H1 (cell line): ENCODE results near the gene WWP2. TPM values are rescaled to one million over a fixed set of nuclear protein-coding genes. Genes with fewer than 3 reads are reported as not detected.

ENCODE experiments used
- CTCF ChIA-PET: fragments of 300-600 bp; sonication (Branson Sonifier 250); formaldehyde crosslinking; loops from one replicate; lab custom pipeline; 2021; ENCODE audit not compliant: partially characterized antibody; lab: Charles Lee
- POLR2A ChIA-PET: fragments of 300-600 bp; sonication (Branson Sonifier 250); formaldehyde crosslinking; loops from one replicate; lab custom pipeline; 2021; ENCODE audit warnings: inconsistent platforms; ENCODE audit not compliant: partially characterized antibody; lab: Charles Lee
- DNase-seq, 2 experiments: peaks; one replicate each; pipeline versions ENCODE4 v3.0.0 to v3.0.0-alpha.2; 2010 to 2022; ENCODE audit warnings: low spot score in 2 of 2, low read depth in 1 of 2, mixed read lengths in 1 of 2
- FAIRE-seq: peaks from 2 replicates; lab custom pipeline; 2011; peaks lifted over from hg19 to GRCh38; lab: Jason Lieb, UNC
- H2AFZ ChIP-seq: 2 replicates; pipeline ENCODE4 v1.8.1; 2012; ENCODE audit warnings: low read length, inconsistent platforms
- H2AK5ac ChIP-seq: 2 replicates; pipeline ENCODE4 v1.6.1; 2013; ENCODE audit warnings: low read depth, low read length
- H2BK120ac ChIP-seq: replicated peaks from 2 replicates; pipeline ENCODE3; 2013; ENCODE audit warnings: low read depth, low read length, inconsistent platforms
- H2BK12ac ChIP-seq: 2 replicates; pipeline ENCODE4 v1.6.1; 2013; ENCODE audit warnings: low read depth, low read length
- H2BK15ac ChIP-seq: 2 replicates; pipeline ENCODE4 v1.6.1; 2013; ENCODE audit warnings: low read length
- H2BK20ac ChIP-seq: 2 replicates; pipeline ENCODE4 v1.6.1; 2013; ENCODE audit warnings: low read length
- H2BK5ac ChIP-seq: 2 replicates; pipeline ENCODE4 v1.6.1; 2013; ENCODE audit warnings: low read depth, low read length
- H3K14ac ChIP-seq: 2 replicates; pipeline ENCODE4 v1.6.1; 2013; ENCODE audit warnings: inconsistent platforms; ENCODE audit not compliant: insufficient read length
- H3K18ac ChIP-seq: 2 replicates; pipeline ENCODE4 v1.6.1; 2013; ENCODE audit warnings: low read length; ENCODE audit errors: extremely low read depth
- H3K23ac ChIP-seq: 2 replicates; pipeline ENCODE4 v1.6.1; 2013; ENCODE audit warnings: inconsistent platforms; ENCODE audit not compliant: insufficient read length
- H3K23me2 ChIP-seq: 2 replicates; pipeline ENCODE4 v1.6.1; 2013; ENCODE audit warnings: low read depth, low read length
- H3K27ac ChIP-seq: 2 replicates; pipeline ENCODE4 v1.6.1; 2011; ENCODE audit warnings: low read depth, low read length, inconsistent platforms
- H3K27me3 ChIP-seq, 4 experiments: replicated peaks in 1 of 4; 1 replicate in 1 of 4; 2 replicates in 3 of 4; pipeline versions ENCODE4 v1.6.1 to v1.8.1; 2011 to 2013; ENCODE audit warnings: low read length in 3 of 4, mild to moderate bottlenecking in 3 of 4, inconsistent platforms in 2 of 4, mixed read lengths in 2 of 4, moderate library complexity in 1 of 4; ENCODE audit not compliant: control insufficient read depth in 3 of 4, insufficient read depth in 3 of 4; ENCODE audit errors: extremely low read depth in 1 of 4
- H3K36me3 ChIP-seq, 4 experiments: 2 replicates each; pipeline versions ENCODE4 v1.6.1 to v1.8.1; 2011 to 2013; ENCODE audit warnings: mild to moderate bottlenecking in 4 of 4, low read length in 3 of 4, moderate library complexity in 2 of 4, control low read depth in 1 of 4, inconsistent platforms in 1 of 4; ENCODE audit not compliant: insufficient read depth in 4 of 4, control insufficient read depth in 2 of 4
- H3K4ac ChIP-seq: replicated peaks from 2 replicates; pipeline ENCODE3; 2013; ENCODE audit warnings: low read length, low read depth, mixed read lengths, inconsistent platforms; ENCODE audit not compliant: insufficient read length
- H3K4me1 ChIP-seq, 4 experiments: replicated peaks in 1 of 4; 1 replicate in 1 of 4; 2 replicates in 3 of 4; pipeline versions ENCODE4 v1.6.1 to v1.8.1; 2011 to 2013; ENCODE audit warnings: low read length in 3 of 4, inconsistent platforms in 2 of 4, mixed read lengths in 1 of 4; ENCODE audit not compliant: insufficient read depth in 4 of 4, control insufficient read depth in 3 of 4
- H3K4me2 ChIP-seq, 2 experiments: 2 replicates each; pipeline versions ENCODE4 v1.6.1 to v1.8.1; 2011 to 2013; ENCODE audit warnings: low read depth in 2 of 2, low read length in 2 of 2, control low read depth in 1 of 2, inconsistent platforms in 1 of 2, mild to moderate bottlenecking in 1 of 2; ENCODE audit not compliant: insufficient read depth in 1 of 2
- H3K4me3 ChIP-seq, 4 experiments: fragments of 200-600, 300-600 bp in 1 of 4; sonication (generic), shearing (Covaris generic), sonication (Bioruptor Twin) in 1 of 4; 2 replicates each; pipeline versions ENCODE4 v1.5.1 to v1.8.1; 2011 to 2016; ENCODE audit warnings: low read length in 4 of 4, low read depth in 3 of 4, control low read depth in 2 of 4, inconsistent platforms in 2 of 4, mild to moderate bottlenecking in 2 of 4, mixed read lengths in 1 of 4, moderate library complexity in 1 of 4; ENCODE audit not compliant: insufficient read depth in 2 of 4; ENCODE audit errors: extremely low read depth in 1 of 4
- H3K56ac ChIP-seq: replicated peaks from 2 replicates; pipeline ENCODE3; 2013; ENCODE audit warnings: low read depth, mild to moderate bottlenecking, mixed read lengths, low read length, inconsistent platforms; ENCODE audit not compliant: insufficient read length
- H3K79me1 ChIP-seq: 2 replicates; pipeline ENCODE4 v1.6.1; 2013; ENCODE audit warnings: low read depth, low read length, control low read depth
- H3K79me2 ChIP-seq, 2 experiments: 2 replicates each; pipeline versions ENCODE4 v1.6.1 to v1.8.1; 2012 to 2013; ENCODE audit warnings: low read length in 2 of 2, mild to moderate bottlenecking in 2 of 2, inconsistent platforms in 1 of 2; ENCODE audit not compliant: insufficient read depth in 2 of 2, control insufficient read depth in 1 of 2
- H3K9ac ChIP-seq, 4 experiments: replicated peaks in 1 of 4; 1 replicate in 1 of 4; 2 replicates in 3 of 4; pipeline versions ENCODE4 v1.6.1 to v1.8.1; 2011 to 2013; ENCODE audit warnings: low read depth in 3 of 4, low read length in 3 of 4, control low read depth in 2 of 4, mild to moderate bottlenecking in 2 of 4, moderate library complexity in 2 of 4, inconsistent platforms in 1 of 4; ENCODE audit errors: extremely low read depth in 1 of 4
- H3K9me3 ChIP-seq, 2 experiments: 2 replicates each; pipeline versions ENCODE4 v1.6.1 to v1.8.1; 2012 to 2013; ENCODE audit warnings: mild to moderate bottlenecking in 2 of 2, moderate library complexity in 2 of 2, control low read depth in 1 of 2, inconsistent platforms in 1 of 2, low read depth in 1 of 2, low read length in 1 of 2, mixed read lengths in 1 of 2; ENCODE audit not compliant: insufficient read depth in 2 of 2
- H4K20me1 ChIP-seq, 2 experiments: replicated peaks in 1 of 2; 2 replicates each; pipeline versions ENCODE3 to v1.8.1; 2011 to 2013; ENCODE audit warnings: inconsistent platforms in 2 of 2, low read length in 2 of 2, mild to moderate bottlenecking in 1 of 2; ENCODE audit not compliant: insufficient read depth in 2 of 2, control insufficient read depth in 1 of 2
- H4K5ac ChIP-seq: 2 replicates; pipeline ENCODE4 v1.6.1; 2013; ENCODE audit warnings: low read length, low read depth, mixed read lengths, inconsistent platforms; ENCODE audit not compliant: insufficient read length
- H4K8ac ChIP-seq: 2 replicates; pipeline ENCODE4 v1.8.0; 2013; ENCODE audit warnings: mild to moderate bottlenecking, moderate library complexity, low read length, inconsistent platforms; ENCODE audit not compliant: insufficient read depth; ENCODE audit errors: extremely low read depth
- H4K91ac ChIP-seq: replicated peaks from 2 replicates; pipeline ENCODE3; 2013; ENCODE audit warnings: low read length, mixed read lengths, inconsistent platforms; ENCODE audit not compliant: insufficient read length
- BACH1 ChIP-seq: IDR thresholded peaks from 2 replicates; pipeline ENCODE4 v1.6.1; 2012; ENCODE audit warnings: low read length, improper control_type of control experiment
- CBX8 ChIP-seq: fragments of 300-800, 300-1000 bp; sonication (generic); IDR thresholded peaks from 2 replicates; pipeline ENCODE4 v1.7.1; 2016; ENCODE audit warnings: low read depth, low read length, borderline replicate concordance
- CEBPB ChIP-seq: IDR thresholded peaks from 2 replicates; pipeline ENCODE4 v1.6.1; 2012; ENCODE audit warnings: low read depth, low read length
- SAP30 ChIP-seq: fragments of 300-600 bp; sonication (generic); IDR thresholded peaks from 2 replicates; pipeline ENCODE4 v1.7.1; 2012; ENCODE audit warnings: low read length, moderate library complexity, mild to moderate bottlenecking, inconsistent platforms; ENCODE audit not compliant: insufficient read depth, insufficient replicate concordance
- TAF1 ChIP-seq: IDR thresholded peaks from 2 replicates; pipeline ENCODE4 v1.6.1; 2011; ENCODE audit warnings: mild to moderate bottlenecking, low read depth, low read length
- WGBS, 2 experiments: shearing (Covaris generic) in 1 of 2; methylation state at CpG; one replicate each; pipeline versions ENCODE4 v1.1.6 to v1.1.7; 2013 to 2015; ENCODE audit warnings: low lambda C conversion rate in 2 of 2, mixed read lengths in 2 of 2, inconsistent platforms in 1 of 2, low coverage in 1 of 2, missing lambda C conversion rate in 1 of 2; ENCODE audit not compliant: insufficient replicate concordance in 2 of 2, insufficient coverage in 1 of 2, insufficient read length in 1 of 2; ENCODE audit errors: extremely low coverage in 1 of 2, missing lambda C conversion rate in 1 of 2; 5-methylcytosine and 5-hydroxymethylcytosine counted together
- polyA plus RNA-seq, 7 experiments: library from polyadenylated mRNA; depleted of rRNA in 3 of 7; stranded (reverse) in 5 of 7; unstranded in 2 of 7; fragments of >200 nt in 5 of 7; fragments of 200-250 nt in 2 of 7; gene quantifications; 1 replicate in 5 of 7; 2 replicates in 1 of 7; 4 replicates in 1 of 7; pipeline versions ENCODE4 v1.2.1 to v1.2.3, GENCODE V29; 2011 to 2013; ENCODE audit warnings: missing spikeins in 2 of 7, mixed read lengths in 2 of 7
- total RNA-seq: library from RNA; stranded (reverse); fragmentation: NEBNext Ultra II Directional; extraction: Animal tissue kit (Norgen Biotek cat#: 25700); gene quantifications from 2 replicates; pipeline ENCODE4 v1.2.1, GENCODE V29; 2021

WWP2 gene
- total and polyA plus RNA-seq, 2 of the 8 experiments (the other 6 are each of a cell fraction or from before 2014, with no cell fraction given): 14.1 to 42.2 TPM

GRCh38 chr16:69845181-69845580 lies 83.0 kb downstream of the WWP2 start:
- Histone ChIP-seq H3K4me1 (no peaks in the 10 kb centered on the region; a peak in 1 of 7 replicates), H2BK5ac (no peak overlapping the region), H3K27ac (no peak overlapping the region), H4K5ac (no peak overlapping the region), H4K91ac (no peak overlapping the region), H3K23me2 (no peaks in the 10 kb centered on the region), H4K20me1 (no peaks in the 10 kb centered on the region), H3K79me2 (no peaks in the 10 kb centered on the region), H3K23ac (no peak overlapping the region), H3K56ac (no peak overlapping the region), H4K8ac (no peak overlapping the region), H2BK20ac (no peak overlapping the region), H3K9ac (no peak overlapping the region), H3K36me3 (peaks cover 0 to 3% (median 1%) of the 10 kb centered on the region in 4 experiments; a peak in 3 of 8 replicates), H3K14ac (no peak overlapping the region), H2AK5ac (peak overlapping the region; percentile 65; the same call in 1 of the 2 replicates), H3K79me1 (no peaks in the 10 kb centered on the region), H3K4me3 (no peak overlapping the region), H3K4me2 (no peak overlapping the region), H2BK15ac (no peak overlapping the region), H3K4ac (no peak overlapping the region), H3K27me3 (no peaks in the 10 kb centered on the region), H3K9me3 (0 out of 4 replicates have a peak, but pooled peaks cover 0 to 2% of the 10 kb centered on the region in 2 experiments), H3K18ac (peak overlapping the region; percentile 32; the same call in 1 of the 2 replicates), H2AFZ (no peak overlapping the region), H2BK12ac (peak overlapping the region; percentile 39; the same call in 1 of the 2 replicates), H2BK120ac (no peak overlapping the region)
- DNase-seq (no peak), FAIRE-seq (no peak)
- 91% methylated on average over 6 of the region's 6 CpGs; no CpG with 5 or more reads in 1 of the 2 experiments for WGBS, 2 experiments
- POLR2A ChIA-PET: interaction anchor here (1.1 kb wide), 1 partner anchor 9 kb away, joined by 3 read pairs; no protein-coding TSS in a partner anchor
- TF ChIP-seq BACH1 (no peak), TAF1 (no peak), SAP30 (no peak), CEBPB (no peak), CBX8 (no peak)
- CTCF ChIA-PET: interaction anchor here (0.9 to 1.1 kb wide), 2 partner anchors 13 to 48 kb away, joined by 3 read pairs; no protein-coding TSS in a partner anchor
